GM18505 (cell line): Measurements from ENCODE around the gene LONP2.

Source experiments
- ATAC-seq: cut with Tn5 transposase; IDR thresholded peaks from one replicate; pipeline ENCODE4 v1.9.1; 2021; ENCODE audit not compliant: unreplicated experiment
- POLR2A ChIP-seq: IDR thresholded peaks from 4 replicates; pipeline ENCODE4 v1.6.1; 2011; ENCODE audit warnings: borderline replicate concordance; ENCODE audit not compliant: insufficient read depth, insufficient read length; ENCODE audit errors: extremely low read depth

Gene LONP2, protein sequence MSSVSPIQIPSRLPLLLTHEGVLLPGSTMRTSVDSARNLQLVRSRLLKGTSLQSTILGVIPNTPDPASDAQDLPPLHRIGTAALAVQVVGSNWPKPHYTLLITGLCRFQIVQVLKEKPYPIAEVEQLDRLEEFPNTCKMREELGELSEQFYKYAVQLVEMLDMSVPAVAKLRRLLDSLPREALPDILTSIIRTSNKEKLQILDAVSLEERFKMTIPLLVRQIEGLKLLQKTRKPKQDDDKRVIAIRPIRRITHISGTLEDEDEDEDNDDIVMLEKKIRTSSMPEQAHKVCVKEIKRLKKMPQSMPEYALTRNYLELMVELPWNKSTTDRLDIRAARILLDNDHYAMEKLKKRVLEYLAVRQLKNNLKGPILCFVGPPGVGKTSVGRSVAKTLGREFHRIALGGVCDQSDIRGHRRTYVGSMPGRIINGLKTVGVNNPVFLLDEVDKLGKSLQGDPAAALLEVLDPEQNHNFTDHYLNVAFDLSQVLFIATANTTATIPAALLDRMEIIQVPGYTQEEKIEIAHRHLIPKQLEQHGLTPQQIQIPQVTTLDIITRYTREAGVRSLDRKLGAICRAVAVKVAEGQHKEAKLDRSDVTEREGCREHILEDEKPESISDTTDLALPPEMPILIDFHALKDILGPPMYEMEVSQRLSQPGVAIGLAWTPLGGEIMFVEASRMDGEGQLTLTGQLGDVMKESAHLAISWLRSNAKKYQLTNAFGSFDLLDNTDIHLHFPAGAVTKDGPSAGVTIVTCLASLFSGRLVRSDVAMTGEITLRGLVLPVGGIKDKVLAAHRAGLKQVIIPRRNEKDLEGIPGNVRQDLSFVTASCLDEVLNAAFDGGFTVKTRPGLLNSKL

DNA sequence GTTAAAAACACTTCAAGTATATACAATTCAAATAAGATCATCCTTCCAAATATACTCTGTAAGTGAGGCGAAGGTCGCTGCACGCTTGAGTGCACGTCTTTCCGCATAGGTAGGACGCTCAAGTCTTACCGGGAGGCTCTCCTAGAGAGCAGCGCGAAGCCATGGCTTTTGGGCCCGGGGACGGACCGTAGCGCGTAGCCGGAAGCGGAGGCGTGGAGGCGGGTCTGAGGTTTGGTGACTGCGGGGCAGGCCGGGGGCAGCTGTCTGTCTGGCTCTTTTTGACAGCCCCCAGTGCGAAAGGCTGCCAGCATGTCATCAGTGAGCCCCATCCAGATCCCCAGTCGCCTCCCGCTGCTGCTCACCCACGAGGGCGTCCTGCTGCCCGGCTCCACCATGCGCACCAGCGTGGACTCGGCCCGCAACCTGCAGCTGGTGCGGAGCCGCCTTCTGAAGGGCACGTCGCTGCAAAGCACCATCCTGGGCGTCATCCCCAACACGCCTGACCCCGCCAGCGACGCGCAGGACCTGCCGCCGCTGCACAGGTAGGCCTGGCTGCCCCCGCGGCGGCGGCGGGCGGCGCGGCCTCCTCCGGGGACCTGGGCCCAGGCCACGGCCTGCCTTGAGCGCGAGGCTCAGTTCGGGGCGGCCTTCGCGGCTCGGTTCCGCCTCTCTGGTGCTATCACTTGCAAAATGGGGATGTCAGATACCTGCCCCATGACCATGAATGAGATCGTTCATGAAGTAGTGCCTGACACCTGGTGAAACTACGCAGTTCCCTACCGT is at the start of gene LONP2:
LONP2 (plus strand) TSS at position 221 of the 783 bp plus-strand sequence; CDS start at position 310, 89 bp downstream.
- ATAC-seq = peak; percentile 97
- TF ChIP-seq POLR2A = peak; percentile 75

DNA sequence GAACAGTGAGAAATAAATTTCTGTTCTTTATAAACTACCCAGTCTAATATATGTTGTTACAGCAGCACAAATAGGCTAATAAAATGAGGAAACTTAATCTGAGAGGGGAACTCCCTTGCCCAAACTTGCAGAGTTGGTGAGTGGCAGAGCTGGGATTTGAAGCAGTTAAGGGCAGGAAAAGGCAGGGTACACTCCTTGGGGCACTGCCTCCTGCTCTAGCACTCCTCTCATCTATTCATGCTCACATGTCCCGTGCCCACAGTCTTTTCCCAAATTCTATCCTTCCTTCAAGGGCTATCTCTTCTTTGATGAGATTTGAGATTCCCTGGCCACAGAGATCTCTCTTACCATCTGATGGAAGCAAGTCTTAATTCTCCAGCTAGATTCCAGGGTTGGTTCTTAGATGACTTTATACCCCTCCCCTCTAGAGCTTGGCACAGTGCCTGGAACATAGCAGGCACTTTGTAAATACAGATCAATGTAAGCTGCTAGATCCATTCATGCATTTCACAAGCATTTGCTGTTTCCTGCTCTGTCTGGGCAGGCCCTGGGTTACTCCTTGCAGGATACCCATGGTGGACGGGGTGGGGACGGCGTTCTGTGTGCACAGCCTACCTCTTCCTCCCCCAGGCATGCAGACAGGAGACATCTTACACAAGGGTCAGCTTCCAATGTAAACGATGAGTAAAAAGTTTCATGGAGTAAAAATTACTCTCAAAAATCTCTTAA is 49.1 kb upstream of the LONP2 start:
- ATAC-seq = no peak
- TF ChIP-seq POLR2A = no peak

DNA sequence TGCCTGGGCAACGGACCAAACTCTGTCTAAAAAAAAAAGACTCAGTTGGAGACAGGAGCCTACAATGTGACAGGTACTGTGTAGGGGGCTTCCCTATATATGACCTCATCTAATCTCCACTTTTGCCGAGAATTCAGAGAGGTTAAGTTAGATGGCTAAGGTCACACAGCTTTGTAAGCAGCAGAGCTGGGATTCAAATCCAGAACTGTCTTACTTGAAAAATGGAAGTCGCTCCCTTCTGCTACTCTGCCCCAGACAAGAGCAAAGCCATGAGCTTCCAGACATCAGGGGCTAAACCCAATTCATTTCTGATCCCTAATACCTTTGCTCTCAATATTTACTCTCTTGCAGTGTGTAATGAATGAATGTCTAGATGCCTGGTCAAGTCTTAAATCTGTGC is 46.8 kb upstream of the LONP2 start:
- no peak for TF ChIP-seq POLR2A
- no peak for ATAC-seq

DNA sequence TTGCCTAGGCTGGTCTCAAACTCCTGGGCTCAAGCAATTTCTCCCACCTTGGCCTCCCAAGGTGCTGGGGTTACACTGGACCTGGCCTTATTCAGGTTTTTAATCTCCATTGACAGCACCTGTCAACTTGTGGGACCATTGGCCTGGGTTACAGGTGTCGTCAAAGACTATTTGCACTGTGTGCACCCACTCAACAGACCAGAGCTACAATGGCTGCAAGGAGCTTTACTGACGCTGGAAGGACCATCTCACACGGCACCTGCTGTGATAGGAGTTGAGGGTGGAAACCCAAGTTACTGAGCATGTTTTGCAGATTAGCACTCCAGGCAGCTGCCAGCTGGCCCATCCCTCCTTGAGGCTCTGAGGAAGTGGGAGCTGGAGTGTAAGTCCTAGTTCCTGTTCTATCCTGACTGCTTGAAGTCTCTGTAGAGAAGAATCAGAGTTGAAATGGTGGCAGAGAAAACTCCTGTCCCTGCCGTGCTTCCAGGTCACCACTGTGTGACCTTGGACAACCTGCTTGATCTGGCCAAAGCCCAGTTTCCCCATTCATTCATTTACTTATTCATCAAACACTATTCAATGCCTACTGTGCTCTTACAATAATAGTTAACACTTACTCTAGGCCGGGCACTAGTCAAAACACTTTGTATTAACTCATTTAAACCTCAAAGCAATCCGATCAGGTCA is 42.4 kb upstream of the LONP2 start:
- ATAC-seq = no peak
- TF ChIP-seq POLR2A = no peak

DNA sequence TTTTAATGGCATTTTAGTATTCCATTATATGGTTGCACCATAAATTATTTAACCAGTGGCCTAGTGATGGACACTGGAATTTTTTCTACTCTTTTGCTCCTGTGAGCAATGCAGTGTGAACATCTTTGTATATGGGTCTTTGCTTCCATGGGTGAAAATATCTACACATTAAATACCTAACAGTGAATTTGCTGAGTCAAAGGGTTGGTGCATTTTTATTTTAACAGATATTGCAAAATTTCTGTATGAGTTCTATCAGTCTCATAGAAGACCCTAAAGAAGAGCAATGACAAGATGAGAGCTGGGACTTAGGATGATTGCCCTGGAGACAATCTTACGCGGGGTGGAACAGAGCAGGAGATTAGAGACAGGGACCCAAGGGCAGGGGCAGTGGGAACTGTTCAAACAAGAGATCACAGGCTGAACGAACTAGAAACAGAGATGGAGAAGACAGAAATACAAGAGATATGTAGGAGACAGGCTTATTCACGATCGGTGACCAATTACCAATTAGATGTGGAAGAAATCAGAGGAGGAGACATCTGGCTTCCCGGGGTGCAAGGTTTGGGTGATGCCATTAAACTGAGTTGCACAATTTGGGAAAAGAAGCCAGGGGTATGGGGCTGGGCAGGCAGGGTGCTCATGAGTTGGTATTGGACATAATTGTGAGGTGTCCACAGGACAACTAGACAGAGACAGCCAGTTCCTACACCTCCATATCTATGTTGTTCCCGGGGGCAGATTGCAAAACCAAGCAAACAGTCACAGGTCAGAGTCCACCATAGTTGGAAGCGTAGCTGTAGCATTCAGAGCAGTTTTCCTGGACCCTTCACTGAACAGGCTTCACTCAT is 39.9 kb upstream of the LONP2 start:
- no peak for ATAC-seq
- no peak for TF ChIP-seq POLR2A

DNA sequence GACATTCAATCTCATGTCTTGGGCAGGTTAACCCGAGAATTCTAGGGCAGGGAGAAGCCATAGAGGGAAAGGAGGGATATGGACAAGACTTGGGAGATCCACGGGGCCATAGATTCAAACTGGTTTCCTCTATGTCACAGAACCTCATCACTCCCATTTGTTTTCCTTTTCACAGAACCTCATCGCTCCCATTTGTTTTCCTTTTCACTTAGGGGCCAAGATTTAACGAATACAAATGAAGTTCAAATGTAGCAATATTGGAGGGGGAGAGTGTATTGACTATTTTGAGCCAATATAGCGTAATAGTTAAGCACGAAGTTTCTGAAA is 39.3 kb upstream of the LONP2 start:
- TF ChIP-seq POLR2A = no peak

DNA sequence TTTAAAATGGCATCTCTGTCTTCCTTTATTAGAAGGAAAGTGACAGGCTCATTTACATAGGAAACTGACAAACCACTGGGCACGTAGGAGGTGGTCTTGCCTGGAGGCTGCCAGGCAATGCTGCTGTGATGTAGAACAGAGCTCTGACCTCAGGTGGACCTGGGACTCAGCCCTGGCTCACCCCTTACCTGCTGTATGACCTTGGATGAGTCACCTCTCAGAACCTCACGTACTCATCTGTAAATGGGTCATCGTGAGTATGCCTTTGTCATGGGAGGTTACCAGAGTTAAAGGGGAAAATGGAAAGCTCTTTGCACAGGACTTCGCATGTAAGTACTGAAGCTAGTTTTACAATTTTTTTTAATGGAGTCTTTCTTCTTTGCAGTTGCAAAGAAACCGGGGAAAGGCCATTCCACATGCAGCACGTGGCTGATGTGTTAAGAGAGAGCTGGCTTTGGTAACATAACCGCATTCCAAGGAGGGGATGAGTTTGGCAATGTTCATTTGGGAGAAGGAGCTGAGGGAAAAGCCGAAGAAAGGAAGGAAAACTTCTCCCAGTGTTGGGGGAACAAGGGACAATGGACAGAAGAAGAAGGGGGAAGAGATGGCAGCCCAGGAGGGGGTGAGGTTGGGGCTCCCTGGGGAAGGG is 37.4 kb upstream of the LONP2 start:
- no peak for TF ChIP-seq POLR2A
- no peak for ATAC-seq

More for the DNA sequence above, 39.3 kb upstream of the LONP2 start:
- ATAC-seq = no peak

DNA sequence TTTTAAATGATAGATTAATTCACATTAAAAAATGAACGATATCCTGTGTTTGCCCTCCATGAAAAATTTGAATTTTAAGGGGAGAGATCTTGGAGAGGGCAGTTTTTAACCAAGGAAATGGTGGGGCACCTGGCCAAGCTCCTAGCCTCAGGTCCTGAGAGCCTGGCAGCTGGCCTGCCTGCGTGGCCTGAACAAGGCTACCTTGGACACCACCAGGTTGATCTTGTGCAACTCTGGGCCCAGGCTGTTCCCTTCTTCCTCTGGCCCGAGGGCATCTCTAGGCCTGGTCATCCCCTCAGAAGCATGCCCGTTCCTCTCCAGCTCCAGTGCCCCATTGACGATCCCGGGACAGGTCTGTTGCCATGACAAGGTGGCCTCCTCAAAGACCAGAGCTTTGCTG is 33.4 kb upstream of the LONP2 start:
- no peak for TF ChIP-seq POLR2A
- no peak for ATAC-seq

DNA sequence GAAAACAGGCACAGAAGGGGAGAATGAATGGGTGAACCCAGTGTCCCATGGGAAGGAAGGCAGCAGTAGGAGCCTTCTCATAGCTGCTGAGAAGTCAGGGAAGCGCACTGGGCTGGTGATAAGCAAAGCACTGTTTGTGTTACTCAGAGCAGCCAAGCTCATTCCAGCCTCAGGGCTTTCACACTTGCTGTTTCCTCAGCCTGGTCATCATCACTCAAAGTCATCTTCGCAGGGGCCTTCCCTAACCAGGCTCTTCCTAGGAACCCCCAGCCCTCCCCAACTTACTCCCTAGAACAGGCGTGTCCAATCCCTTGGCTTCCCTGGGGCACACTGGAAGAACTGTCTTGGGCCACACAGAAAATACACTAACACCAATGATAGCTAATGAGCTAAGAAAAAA is 32.1 kb upstream of the LONP2 start:
- no peak for TF ChIP-seq POLR2A
- ATAC-seq = no peak

DNA sequence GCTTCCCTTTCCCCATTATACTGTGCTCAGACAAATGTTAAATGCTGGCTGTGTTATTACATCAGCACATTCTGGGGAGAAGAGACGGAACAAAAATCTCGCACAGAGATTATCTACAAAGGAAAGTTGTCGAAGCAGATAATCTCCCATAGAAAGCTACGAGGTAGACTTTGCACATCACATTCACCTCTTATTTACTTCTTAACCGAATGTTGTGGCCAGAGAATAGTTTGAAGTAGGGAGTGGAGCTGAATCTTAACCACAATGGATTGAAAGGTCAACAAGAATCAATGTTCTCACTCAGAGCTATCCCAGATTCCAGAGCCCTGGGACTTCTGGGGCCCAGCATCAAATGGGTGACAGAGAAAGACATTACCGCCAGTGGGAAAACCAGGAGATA is 28.4 kb upstream of the LONP2 start:
- ATAC-seq = no peak

DNA sequence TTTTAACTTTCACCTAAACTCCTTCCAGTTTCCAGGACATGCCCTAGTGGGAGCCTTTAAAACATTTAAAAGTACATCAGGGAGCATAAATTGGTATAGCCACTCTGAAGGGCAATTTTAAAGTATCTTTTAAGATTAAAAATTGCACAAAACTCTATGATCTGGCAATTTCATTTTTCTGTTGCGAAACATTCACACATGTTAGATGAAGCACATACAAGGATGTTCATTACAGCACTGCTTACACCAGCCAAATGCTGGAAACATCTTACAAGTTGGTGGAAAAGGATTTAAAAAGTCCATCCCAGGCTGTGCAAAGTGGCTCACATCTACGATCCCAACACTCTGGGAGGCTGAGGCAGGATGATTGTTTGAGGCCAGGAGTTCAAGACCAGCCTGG is 26.4 kb upstream of the LONP2 start:
- TF ChIP-seq POLR2A = no peak
- no peak for ATAC-seq

More for the DNA sequence above, 28.4 kb upstream of the LONP2 start:
- no peak for TF ChIP-seq POLR2A

DNA sequence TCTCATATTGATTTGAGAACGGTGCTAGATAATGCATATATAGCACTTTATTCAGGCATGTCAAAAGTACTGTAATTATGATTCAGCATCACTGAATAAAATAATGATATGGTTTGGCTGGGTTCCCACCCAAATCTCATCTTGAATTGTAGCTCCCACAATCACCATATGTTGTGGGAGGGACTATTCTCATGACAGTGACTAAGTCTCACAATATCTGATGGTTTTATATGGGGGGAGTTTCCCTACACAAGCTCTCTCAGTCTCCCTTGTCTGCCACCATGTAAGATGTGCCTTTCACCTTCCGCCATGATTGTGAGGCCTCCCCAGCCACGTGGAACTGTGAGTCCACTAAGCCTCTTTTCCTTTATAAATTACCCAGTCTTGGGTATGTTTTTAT is 25.6 kb upstream of the LONP2 start:
- no peak for ATAC-seq
- TF ChIP-seq POLR2A = no peak

DNA sequence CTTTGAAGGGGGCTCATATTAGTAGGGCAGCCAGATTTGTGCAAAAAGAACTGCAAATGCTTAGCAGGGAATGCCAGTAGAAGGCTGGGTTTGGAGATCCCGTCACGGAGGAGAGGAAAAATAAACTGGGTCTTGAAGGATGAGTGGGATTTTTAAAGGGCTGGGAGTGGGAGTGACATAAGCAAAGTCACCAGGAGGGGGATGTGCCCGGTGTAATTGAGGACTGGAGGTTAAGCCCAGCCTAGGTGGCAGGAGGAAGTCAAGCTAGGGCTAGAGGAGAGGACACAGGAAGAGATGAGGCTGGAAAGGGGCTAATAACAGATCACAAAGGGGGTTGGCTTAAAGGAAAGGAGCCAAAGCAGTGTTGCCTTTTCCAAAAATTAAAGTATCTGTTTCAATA is 23.2 kb upstream of the LONP2 start:
- ATAC-seq = no peak
- TF ChIP-seq POLR2A = no peak
